ENCODE data around the gene PRSS56.

DNA sequence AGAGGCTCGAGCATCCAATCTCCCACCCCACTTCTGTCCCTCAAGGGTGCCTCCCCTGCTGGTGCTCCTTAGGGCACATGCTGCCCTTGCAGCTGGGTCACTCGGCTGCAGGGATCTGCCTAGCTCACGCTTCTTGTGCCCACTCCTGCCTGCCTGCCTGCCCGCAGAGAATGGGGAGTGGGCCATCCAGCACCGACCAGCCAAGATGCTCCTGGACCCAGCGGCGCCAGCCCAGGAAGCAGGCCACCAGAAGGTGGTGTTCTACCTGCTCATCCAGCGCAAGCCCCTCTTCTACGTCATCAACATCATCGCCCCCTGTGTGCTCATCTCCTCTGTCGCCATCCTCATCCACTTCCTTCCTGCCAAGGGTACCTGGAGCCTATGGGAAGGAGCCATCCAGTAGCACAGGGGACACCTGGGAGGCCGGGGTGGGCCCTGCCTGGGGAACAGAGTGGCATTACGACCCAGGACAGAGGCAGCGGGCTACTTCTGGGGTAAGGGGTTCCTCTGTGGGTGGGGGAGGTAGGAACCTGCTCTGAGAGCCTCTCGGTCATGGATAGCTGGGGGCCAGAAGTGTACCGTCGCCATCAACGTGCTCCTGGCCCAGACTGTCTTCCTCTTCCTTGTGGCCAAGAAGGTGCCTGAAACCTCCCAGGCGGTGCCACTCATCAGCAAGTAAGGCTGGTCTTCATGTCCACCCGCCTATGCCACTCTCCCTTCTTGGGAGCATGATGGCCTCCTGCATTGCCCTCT is 22.7 kb downstream of the PRSS56 start:
- TF ChIP-seq, protein P1, sequence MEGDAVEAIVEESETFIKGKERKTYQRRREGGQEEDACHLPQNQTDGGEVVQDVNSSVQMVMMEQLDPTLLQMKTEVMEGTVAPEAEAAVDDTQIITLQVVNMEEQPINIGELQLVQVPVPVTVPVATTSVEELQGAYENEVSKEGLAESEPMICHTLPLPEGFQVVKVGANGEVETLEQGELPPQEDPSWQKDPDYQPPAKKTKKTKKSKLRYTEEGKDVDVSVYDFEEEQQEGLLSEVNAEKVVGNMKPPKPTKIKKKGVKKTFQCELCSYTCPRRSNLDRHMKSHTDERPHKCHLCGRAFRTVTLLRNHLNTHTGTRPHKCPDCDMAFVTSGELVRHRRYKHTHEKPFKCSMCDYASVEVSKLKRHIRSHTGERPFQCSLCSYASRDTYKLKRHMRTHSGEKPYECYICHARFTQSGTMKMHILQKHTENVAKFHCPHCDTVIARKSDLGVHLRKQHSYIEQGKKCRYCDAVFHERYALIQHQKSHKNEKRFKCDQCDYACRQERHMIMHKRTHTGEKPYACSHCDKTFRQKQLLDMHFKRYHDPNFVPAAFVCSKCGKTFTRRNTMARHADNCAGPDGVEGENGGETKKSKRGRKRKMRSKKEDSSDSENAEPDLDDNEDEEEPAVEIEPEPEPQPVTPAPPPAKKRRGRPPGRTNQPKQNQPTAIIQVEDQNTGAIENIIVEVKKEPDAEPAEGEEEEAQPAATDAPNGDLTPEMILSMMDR (IDR thresholded peaks at IDR 0.05), result no peak
- no peak for TF ChIP-seq EP300 (IDR thresholded peaks at IDR 0.05)

Measured in ovary (tissue), 3 donors.